Activated naive CD8-positive, alpha-beta T cell treated with anti-CD3 and anti-CD28 coated beads, Interleukin-2, amount 10 ng/mL, durations not matched to agents 7 days and 5 days (primary cell): ENCODE results near the gene SGPP2. TPM values are rescaled to one million over a fixed set of nuclear protein-coding genes. Genes with fewer than 3 reads are reported as not detected.
"Not testable (repeated sequence)": the region's sequence is repeated elsewhere in the genome, so short reads cannot be mapped to it uniquely, and the experiment has no call there.

Source experiments
- ATAC-seq: fragments of 150-1000 bp; cut with Tn5 transposase; one replicate; pipeline ENCODE4 v1.10.0; 2021; ENCODE audit warnings: low read depth, moderate library complexity
- POLR2A ChIA-PET: fragments of 350-600 bp; sonication (Branson Sonifier 250); formaldehyde crosslinking; loops from one replicate; lab custom pipeline; 2021; ENCODE audit warnings: antibody characterized with exemption; lab: Charles Lee
- DNase-seq: peaks from one replicate; pipeline ENCODE4 v3.0.0; 2021
- H3K27ac Mint-ChIP-seq: one replicate; pipeline ENCODE4 v1.8.0; 2022; ENCODE audit warnings: mild to moderate bottlenecking, mixed read lengths
- H3K27me3 Mint-ChIP-seq: one replicate; pipeline ENCODE4 v1.8.0; 2022; ENCODE audit warnings: mild to moderate bottlenecking, moderate library complexity, mixed read lengths
- H3K36me3 Mint-ChIP-seq: one replicate; pipeline ENCODE4 v1.8.0; 2021; ENCODE audit warnings: mild to moderate bottlenecking, mixed read lengths
- H3K4me1 Mint-ChIP-seq: one replicate; pipeline ENCODE4 v1.8.0; 2021; ENCODE audit warnings: mixed read lengths
- H3K4me3 Mint-ChIP-seq: one replicate; pipeline ENCODE4 v1.8.0; 2022; ENCODE audit warnings: mild to moderate bottlenecking, moderate library complexity, mixed read lengths
- H3K9me3 Mint-ChIP-seq: one replicate; pipeline ENCODE4 v1.8.0; 2021; ENCODE audit warnings: mixed read lengths
- total RNA-seq, 2 experiments: library from RNA; stranded (reverse); gene quantifications; one replicate each; pipeline ENCODE4 v1.2.3, GENCODE V29; 2021

SGPP2 gene
- total RNA-seq, 2 experiments from 2014 or later, result 0.89 to 1.2 TPM

DNA sequence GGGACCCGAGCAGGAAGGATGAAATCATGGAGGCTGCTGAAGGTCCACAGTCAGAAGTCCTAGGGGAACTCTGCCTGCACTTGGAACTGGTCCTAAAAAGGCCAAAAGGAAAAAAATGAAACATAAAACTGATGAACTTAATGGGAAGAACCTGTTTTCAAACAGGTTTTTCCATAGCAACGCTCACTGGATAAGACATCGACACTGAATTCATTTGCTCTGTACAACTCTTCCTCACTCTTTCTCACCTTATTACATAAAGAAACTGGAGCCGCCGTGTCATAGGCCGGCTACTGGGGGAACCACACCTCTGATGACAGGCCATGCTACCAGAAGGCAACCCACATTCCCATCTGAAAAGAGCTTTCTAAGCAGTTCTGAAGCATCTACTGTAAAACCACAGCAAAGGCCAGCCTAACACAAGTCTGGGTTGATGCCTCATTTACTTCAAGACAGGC, 147.9 kb downstream of the SGPP2 start:
- Mint-ChIP-seq H3K36me3 (peaks cover 14% of the 10 kb centered on the region), H3K4me1 (peaks cover 15% of the 10 kb centered on the region), H3K9me3 (no peaks in the 10 kb centered on the region), H3K4me3 (no peak overlapping the region), H3K27me3 (no peaks in the 10 kb centered on the region), H3K27ac (peak overlapping the region; percentile 31)
- DNase-seq (no peak), ATAC-seq (no peak)
- POLR2A ChIA-PET, result no interaction called here

DNA sequence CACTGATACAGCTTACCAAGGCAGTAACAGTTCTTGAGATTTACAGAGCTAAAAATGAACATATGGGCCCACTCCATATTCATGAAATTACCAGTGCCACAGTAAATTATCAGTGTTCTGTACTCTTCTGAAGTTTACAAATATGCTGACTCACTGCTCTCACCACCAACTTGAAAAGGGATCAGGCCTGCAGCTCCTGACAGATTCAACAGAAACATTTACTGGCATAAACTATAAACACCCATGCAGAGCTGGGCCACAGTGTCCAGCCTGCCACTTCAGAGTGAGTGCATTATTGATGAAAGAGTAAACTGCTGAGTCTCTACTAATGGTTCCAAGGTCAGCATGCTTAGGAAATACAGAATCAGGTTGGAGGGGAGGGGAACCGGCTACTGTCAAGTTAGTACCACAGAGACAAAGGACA, 148.4 kb downstream of the SGPP2 start:
- peak overlapping the region; percentile 31 for H3K27ac Mint-ChIP-seq
- no peaks in the 10 kb centered on the region for H3K27me3 Mint-ChIP-seq
- ATAC-seq (no peak), DNase-seq (no peak)
- H3K4me3 Mint-ChIP-seq, result no peak overlapping the region
- H3K36me3 Mint-ChIP-seq, result peaks cover 14% of the 10 kb centered on the region
- H3K4me1 Mint-ChIP-seq, result peaks cover 15% of the 10 kb centered on the region
- no peaks in the 10 kb centered on the region for H3K9me3 Mint-ChIP-seq
- POLR2A ChIA-PET, result no interaction called here

DNA sequence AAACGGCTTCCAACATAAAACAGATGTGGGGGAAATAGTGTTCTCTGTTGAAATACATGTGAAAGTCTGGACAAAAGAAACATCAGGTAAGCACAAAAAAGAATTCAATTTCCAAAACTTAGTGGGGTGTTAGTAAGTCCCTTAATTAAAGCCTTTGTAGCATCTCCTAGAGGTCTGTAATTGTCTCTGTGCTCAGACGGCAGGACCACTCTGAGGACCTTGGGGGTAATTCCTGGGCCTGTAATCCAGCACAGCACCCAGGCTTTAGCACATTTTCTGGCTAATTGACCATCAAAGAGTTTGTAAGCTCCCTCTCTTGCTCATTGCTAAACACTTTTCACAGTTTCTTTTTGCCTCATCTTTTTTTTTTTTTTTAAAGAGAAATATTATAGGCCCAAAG, 151.3 kb downstream of the SGPP2 start:
- DNase-seq (no peak), ATAC-seq (no peak)
- H3K4me3 Mint-ChIP-seq, result no peak overlapping the region
- no peaks in the 10 kb centered on the region for H3K9me3 Mint-ChIP-seq
- peaks cover 13% of the 10 kb centered on the region for H3K36me3 Mint-ChIP-seq
- POLR2A ChIA-PET, result no interaction called here
- no peaks in the 10 kb centered on the region for H3K27me3 Mint-ChIP-seq
- no peak overlapping the region for H3K27ac Mint-ChIP-seq
- peaks cover 15% of the 10 kb centered on the region for H3K4me1 Mint-ChIP-seq

DNA sequence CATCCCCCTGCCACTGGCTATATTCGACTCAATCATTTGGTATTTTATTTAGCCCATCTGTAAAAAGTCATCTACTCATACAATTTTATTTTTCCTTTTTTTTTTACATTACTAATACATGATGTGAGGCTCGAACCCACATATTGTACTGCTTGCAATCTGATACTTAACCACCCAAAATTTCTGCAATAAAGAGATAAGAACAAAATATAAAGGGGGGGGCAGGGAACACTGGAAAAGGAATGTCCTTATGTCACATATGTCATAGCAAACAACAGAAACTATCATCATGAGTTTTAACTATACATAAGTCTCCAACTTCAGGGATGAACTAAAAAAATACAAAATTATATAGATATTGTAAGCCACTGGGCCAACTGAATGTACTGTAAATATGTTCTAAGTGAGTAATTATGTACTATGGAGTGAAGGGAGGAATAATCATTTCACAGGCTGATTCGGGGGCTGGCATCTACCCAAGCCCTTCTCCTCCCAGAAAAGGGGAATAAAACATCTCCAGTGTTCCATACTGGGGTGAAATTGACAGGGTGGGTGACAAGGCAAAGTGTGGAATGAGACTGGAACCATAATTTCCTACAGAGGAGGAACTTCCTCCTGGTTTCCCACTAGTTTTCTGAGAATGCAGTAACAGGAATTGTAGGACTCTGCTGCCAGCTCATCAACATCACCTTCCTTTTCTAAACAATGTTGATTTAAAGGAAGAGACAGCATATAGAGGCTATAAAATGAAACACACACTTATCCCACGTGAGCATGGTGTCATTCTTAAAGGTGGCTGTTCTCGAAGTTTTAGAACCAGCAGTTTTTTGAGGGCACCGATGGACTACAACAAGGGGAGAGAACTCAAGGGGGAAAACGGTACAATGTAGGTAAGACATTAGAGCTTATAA, 152.1 kb downstream of the SGPP2 start:
- H3K4me3 Mint-ChIP-seq, result no peak overlapping the region
- H3K27ac Mint-ChIP-seq, result no peak overlapping the region
- DNase-seq, result no peak
- peaks cover 12% of the 10 kb centered on the region for H3K36me3 Mint-ChIP-seq
- H3K9me3 Mint-ChIP-seq, result no peaks in the 10 kb centered on the region
- POLR2A ChIA-PET, result no interaction called here
- no peaks in the 10 kb centered on the region for H3K27me3 Mint-ChIP-seq
- H3K4me1 Mint-ChIP-seq, result peaks cover 15% of the 10 kb centered on the region
- ATAC-seq, result no peak

GRCh38 chr2:222577341-222577740, 153.0 kb downstream of the SGPP2 start:
- peak overlapping the region; percentile 4 for H3K27ac Mint-ChIP-seq
- ATAC-seq (no peak), DNase-seq (no peak)
- POLR2A ChIA-PET, result no interaction called here
- H3K4me3 Mint-ChIP-seq, result no peak overlapping the region
- no peaks in the 10 kb centered on the region for H3K9me3 Mint-ChIP-seq
- peaks cover 14% of the 10 kb centered on the region for H3K4me1 Mint-ChIP-seq
- H3K27me3 Mint-ChIP-seq, result no peaks in the 10 kb centered on the region
- peaks cover 10% of the 10 kb centered on the region for H3K36me3 Mint-ChIP-seq

DNA sequence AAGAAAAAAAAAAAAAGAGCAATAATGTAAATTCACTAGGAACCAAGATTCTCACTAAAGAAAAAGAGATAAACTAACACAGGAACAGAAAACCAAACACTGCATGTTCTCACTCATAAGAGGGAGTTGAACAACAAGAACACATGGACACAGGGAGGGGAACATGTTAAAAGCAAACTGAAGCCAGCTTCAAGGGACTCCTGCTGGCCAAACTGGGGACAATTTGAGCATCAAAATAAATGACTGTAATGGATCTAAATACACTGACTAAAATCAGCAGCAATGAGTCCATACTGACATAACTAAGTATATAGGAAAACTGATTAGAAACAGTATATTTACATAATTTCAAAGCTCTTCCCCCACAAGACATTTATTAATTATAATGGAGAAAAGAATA, 158.6 kb downstream of the SGPP2 start:
- no peaks in the 10 kb centered on the region for H3K4me1 Mint-ChIP-seq
- POLR2A ChIA-PET, result no interaction called here
- H3K36me3 Mint-ChIP-seq, result peaks cover 32% of the 10 kb centered on the region
- no peak overlapping the region for H3K27ac Mint-ChIP-seq
- no peaks in the 10 kb centered on the region for H3K27me3 Mint-ChIP-seq
- DNase-seq (no peak), ATAC-seq (no peak)
- H3K4me3 Mint-ChIP-seq, result no peak overlapping the region
- no peaks in the 10 kb centered on the region for H3K9me3 Mint-ChIP-seq

DNA sequence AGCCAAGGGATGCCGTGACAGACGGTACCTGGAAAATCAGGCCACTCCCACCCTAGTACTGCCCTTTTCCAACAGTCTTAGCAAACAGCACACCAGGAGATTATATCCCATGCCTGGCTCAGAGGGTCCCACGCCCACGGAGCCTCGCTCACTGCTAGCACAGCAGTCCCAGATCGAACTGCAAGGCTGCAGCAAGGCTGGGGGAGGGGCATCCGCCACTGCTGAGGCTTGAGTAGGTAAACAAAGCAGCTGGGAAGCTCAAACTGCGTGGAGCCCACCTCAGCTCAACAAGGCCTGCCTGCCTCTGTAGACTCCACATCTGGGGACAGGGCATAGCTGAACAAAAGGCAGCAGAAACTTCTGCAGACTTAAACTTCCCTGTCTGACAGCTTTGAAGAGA, 160.2 kb downstream of the SGPP2 start:
- H3K4me3 Mint-ChIP-seq, H3K4me1 Mint-ChIP-seq, H3K9me3 Mint-ChIP-seq, ATAC-seq, POLR2A ChIA-PET, H3K27ac Mint-ChIP-seq, H3K27me3 Mint-ChIP-seq, DNase-seq: not testable (repeated sequence)
- peaks cover 39% of the 10 kb centered on the region for H3K36me3 Mint-ChIP-seq

- no peak overlapping the region for H3K27ac Mint-ChIP-seq
- no peaks in the 10 kb centered on the region for H3K9me3 Mint-ChIP-seq
- POLR2A ChIA-PET, result no interaction called here
- ATAC-seq, result no peak
- peaks cover 56% of the 10 kb centered on the region for H3K36me3 Mint-ChIP-seq
- no peak for DNase-seq
- no peak overlapping the region for H3K4me3 Mint-ChIP-seq
- no peaks in the 10 kb centered on the region for H3K4me1 Mint-ChIP-seq
- no peaks in the 10 kb centered on the region for H3K27me3 Mint-ChIP-seq
Observed at GRCh38 chr2:222591661-222592060, 167.3 kb downstream of the SGPP2 start.

GRCh38 chr2:222592176-222592575, 167.8 kb downstream of the SGPP2 start:
- Mint-ChIP-seq H3K9me3 (no peaks in the 10 kb centered on the region), H3K4me1 (no peaks in the 10 kb centered on the region), H3K27ac (no peak overlapping the region), H3K27me3 (no peaks in the 10 kb centered on the region), H3K4me3 (no peak overlapping the region), H3K36me3 (peaks cover 52% of the 10 kb centered on the region)
- DNase-seq, result no peak
- ATAC-seq, result no peak
- POLR2A ChIA-PET, result no interaction called here

- ATAC-seq, result no peak
- Mint-ChIP-seq H3K27me3 (no peaks in the 10 kb centered on the region), H3K4me3 (no peak overlapping the region), H3K4me1 (no peaks in the 10 kb centered on the region), H3K9me3 (no peaks in the 10 kb centered on the region), H3K36me3 (peaks cover 42% of the 10 kb centered on the region), H3K27ac (no peak overlapping the region)
- POLR2A ChIA-PET, result interaction anchor here (1.2 kb wide), 1 partner anchor 8 kb away, joined by 3 read pairs; no protein-coding TSS in a partner anchor
- no peak for DNase-seq
Observed at GRCh38 chr2:222594679-222595078, 170.3 kb downstream of the SGPP2 start.

DNA sequence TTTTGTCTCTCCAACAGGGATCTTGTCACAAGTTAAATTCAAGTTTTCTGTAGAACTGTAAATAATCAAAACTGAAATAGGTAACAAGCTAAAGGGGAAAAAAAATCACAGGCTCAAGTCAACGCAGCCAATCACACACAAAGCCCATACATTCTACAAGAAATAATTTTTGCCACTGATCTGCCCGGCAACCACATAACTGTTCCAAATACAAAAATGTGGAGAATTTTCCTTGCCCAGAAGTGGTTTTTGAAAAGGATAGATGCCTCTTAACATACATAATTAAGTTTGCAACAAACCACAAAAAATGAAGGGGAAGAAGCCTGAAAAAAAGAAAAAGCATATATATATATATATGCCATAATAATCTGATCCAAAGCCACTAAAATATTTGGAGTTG, 171.2 kb downstream of the SGPP2 start:
- DNase-seq, result no peak
- ATAC-seq, result no peak
- Mint-ChIP-seq H3K4me3 (no peak overlapping the region), H3K36me3 (peaks cover 38% of the 10 kb centered on the region), H3K27ac (no peak overlapping the region), H3K9me3 (no peaks in the 10 kb centered on the region), H3K4me1 (no peaks in the 10 kb centered on the region), H3K27me3 (no peaks in the 10 kb centered on the region)
- POLR2A ChIA-PET, result interaction anchor here (1.2 kb wide), 1 partner anchor 9 kb away, joined by 3 read pairs; no protein-coding TSS in a partner anchor

DNA sequence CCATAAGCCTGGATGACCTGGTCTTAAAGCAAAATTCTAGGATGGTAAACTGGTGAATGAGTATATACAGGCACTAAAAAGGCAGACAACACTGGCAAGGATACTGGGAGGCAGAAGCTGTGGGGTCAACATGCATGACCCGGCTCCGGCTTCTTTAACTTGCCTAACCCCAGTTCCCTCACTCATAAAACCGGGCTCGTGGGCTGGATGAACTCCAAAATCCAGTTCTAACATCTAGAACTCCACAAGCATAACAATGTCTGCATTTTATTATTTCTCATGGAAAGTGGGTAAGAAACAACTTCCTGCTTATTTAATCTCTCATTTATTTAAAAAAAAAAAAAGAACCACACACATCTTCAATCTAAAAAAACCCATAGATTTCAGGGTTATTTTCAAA, 174.3 kb downstream of the SGPP2 start:
- Mint-ChIP-seq H3K9me3 (no peaks in the 10 kb centered on the region), H3K4me1 (no peaks in the 10 kb centered on the region), H3K4me3 (no peak overlapping the region), H3K36me3 (peaks cover 21% of the 10 kb centered on the region), H3K27me3 (no peaks in the 10 kb centered on the region), H3K27ac (no peak overlapping the region)
- ATAC-seq (no peak), DNase-seq (no peak)
- POLR2A ChIA-PET, result no interaction called here

DNA sequence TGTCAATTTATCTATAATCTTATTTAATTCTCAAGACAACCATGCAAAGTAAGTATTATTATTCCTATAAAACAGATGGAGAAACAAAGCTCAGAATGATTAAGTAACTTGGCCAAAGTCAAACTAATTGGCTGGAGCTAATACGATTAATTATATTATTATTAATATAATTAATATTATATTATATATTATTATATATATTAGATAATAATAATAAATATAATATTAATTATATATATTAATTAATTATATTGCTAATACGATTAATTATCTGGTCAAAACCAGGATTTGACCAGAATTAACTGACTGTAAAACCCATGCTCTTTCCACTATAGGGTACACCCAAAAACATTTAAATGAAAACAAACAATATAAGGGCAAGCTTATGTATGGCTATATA, 179.2 kb downstream of the SGPP2 start:
- H3K4me3 Mint-ChIP-seq, result no peak overlapping the region
- H3K9me3 Mint-ChIP-seq, result no peaks in the 10 kb centered on the region
- DNase-seq, result no peak
- ATAC-seq, result no peak
- H3K36me3 Mint-ChIP-seq, result peaks cover 16% of the 10 kb centered on the region
- H3K27me3 Mint-ChIP-seq, result no peaks in the 10 kb centered on the region
- POLR2A ChIA-PET, result no interaction called here
- H3K4me1 Mint-ChIP-seq, result no peaks in the 10 kb centered on the region
- no peak overlapping the region for H3K27ac Mint-ChIP-seq
